ENCODE data around the gene ZG16.

DNA sequence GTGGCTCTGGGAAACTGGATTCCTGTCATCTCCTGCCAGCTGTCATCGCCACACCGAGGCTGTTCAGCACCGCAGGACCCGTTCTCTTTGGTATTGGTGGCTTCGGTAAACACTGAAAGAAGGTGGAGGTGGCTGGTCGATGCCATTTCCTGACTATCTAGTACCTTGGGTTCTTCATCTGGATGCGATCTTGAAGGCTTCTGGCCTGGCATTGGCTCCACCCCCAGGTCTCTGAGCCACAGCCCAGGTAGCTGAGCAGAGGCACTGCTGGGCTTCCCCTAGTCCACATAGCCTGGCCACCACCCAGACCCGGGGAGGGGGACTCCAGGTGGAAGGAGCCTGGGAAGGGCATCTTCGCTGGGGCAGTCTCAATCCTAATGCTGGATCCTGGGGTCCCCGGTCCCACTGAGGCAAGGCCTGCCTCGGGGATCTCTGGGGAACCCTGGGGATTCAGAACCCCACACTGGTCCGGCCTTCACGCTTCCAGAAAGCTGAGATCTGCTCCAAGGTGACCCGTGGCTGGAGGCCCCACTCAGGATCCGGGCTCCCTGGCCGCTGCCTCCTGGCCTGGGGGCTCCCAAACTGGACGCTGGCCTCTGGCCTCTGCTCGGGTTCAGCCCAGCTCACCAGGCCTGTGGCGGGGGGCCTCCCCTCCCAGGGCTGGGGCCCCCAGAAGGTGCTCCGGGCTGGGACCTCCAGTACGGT, 34.1 kb upstream of the ZG16 start:
- TF ChIP-seq, protein P1, sequence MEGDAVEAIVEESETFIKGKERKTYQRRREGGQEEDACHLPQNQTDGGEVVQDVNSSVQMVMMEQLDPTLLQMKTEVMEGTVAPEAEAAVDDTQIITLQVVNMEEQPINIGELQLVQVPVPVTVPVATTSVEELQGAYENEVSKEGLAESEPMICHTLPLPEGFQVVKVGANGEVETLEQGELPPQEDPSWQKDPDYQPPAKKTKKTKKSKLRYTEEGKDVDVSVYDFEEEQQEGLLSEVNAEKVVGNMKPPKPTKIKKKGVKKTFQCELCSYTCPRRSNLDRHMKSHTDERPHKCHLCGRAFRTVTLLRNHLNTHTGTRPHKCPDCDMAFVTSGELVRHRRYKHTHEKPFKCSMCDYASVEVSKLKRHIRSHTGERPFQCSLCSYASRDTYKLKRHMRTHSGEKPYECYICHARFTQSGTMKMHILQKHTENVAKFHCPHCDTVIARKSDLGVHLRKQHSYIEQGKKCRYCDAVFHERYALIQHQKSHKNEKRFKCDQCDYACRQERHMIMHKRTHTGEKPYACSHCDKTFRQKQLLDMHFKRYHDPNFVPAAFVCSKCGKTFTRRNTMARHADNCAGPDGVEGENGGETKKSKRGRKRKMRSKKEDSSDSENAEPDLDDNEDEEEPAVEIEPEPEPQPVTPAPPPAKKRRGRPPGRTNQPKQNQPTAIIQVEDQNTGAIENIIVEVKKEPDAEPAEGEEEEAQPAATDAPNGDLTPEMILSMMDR (IDR thresholded peaks at IDR 0.05) = no peak
- TF ChIP-seq POLR2A (IDR thresholded peaks at IDR 0.05) (no peak), EP300 (IDR thresholded peaks at IDR 0.05) (no peak)
